Smooth muscle cell of the brain vasculature (primary cell): ENCODE measurements around the gene ASB5.
A peak's percentile ranks its signal among the peaks of the same experiment; 100 is the strongest.
"Not testable (repeated sequence)": the region's sequence is repeated elsewhere in the genome, so short reads cannot be mapped to it uniquely, and the experiment has no call there.

Source experiments
- DNase-seq: peaks from one replicate; pipeline ENCODE4 v3.0.0-alpha.2; 2012; ENCODE audit warnings: low read depth, low spot score

The ASB5 gene

DNA sequence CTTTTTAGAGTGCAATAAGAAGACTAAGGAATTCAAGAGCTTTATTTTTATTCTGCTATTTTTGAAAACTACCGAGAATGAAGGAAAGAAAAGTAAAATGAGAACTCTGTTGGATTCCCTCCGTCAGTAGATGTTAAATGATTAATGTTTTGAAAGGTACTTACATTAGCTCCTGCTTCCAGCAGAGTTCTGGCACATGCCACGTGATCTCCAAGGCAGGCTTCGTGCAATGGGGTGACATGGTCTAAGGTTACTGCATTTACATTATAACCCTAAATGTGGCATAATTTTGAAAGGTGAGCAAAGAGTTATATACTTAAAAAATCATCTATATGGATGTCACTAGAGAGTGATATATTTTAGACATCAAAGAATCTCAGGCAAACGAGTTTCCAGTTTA is 46.9 kb downstream of the ASB5 start:
- no peak for DNase-seq

DNA sequence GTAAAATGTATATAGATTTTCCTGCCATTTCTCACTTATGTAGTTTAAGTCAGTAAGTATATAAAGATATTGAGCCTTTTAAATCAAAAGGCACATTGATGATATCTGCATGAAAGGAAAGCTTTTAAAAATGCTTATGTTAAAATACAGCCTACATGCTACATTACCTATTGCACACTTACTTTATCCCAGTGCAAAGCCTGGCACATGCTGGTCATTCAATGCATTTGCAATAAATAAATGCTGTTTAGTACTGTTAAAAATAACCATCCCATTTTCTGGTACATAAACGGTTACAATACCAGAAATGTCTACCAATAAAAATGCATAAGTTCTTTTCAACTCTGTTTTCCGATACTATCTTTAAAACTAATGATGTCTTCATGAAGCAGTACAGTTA is 51.5 kb downstream of the ASB5 start:
- no peak for DNase-seq

DNA sequence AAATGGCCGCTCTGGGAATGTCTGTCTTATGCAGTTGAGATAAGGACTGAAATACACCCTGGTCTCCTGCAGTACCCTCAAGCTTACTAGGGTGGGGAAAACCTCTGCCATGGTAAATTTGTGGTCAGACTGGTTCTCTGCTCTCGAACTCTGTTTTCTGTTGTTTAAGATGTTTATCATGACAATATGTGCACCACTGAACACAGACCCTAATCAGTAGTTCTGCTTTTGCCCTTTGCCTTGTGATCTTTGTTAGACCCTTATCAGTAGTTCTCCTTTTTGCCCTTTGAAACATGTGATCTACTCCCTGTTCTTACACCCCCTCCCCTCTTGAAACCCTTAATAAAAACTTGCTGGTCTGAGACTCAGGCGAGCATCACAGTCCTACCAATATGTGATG is 56.7 kb downstream of the ASB5 start:
- not testable (repeated sequence) for DNase-seq

DNA sequence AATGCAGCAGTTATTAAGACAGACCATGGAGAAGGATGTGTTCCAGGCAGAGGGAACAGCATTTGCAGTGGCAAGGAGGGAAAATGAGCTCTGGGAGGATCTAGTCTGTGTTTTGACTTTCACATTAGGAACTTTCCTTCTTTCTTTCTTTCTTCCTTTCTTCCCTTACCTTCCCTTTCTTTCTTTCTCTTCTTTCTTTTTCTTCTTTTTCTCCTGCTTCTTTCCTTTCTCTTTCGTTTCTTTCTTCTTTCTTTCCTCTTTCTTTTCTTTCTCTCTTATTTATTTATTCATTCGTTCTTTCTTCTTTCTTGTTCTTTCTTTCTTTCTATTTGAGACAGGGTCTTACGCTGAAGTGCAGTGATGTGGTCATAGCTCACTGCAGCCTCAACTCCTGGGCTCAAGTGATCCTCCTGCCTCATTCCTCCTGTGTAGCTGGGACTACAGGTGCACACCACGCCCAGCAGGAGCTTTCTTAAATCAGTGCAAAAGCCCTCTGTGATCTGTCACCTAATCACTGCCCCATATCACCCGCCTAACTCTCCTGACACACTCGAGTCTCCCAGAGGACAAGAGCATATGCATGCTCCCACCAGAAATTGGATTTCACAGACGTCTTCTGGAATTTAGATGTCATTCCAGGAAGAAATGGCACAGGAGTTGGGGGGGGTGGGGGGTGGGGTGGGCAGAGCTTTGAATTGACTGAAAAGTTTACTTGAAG is 58.3 kb downstream of the ASB5 start:
- no peak for DNase-seq

DNA sequence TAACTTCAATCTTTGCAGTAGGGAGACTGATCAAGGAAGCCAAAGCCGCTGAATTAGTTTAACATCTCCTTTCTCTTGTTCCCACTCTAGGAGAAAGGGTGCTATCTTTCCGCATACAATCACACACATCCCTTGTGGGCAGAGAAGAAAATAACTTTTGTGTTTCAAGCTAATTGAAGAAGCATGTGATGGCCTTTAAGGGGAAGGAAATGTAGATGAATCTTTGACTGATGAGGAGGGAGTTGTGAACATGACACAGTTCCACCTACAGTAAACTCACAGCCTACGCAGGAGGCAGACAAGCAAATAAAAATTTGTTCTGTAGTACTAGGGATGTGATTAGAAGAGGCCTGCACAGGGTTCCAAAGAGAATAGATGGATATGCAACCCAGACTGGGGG is 58.9 kb downstream of the ASB5 start:
- DNase-seq, result no peak

DNA sequence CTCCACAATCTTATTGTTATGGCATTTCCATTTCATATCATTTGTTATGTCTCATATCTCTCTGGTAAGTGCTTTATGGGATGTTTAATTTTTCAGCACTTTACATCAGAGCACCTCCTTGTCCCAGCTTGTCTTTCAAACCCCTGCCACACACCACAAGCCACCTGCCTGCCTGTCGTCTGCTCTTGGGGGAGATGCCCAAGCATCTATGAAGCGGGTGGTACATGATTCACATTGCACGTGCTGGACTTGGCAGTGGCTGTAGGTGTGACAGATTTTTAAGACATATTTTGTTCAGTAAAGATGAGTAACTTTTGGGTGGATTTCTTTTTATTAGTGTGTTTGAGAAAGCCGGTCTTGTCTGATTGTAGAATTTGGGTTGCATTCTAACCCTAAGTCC is 59.5 kb downstream of the ASB5 start:
- DNase-seq, result no peak

DNA sequence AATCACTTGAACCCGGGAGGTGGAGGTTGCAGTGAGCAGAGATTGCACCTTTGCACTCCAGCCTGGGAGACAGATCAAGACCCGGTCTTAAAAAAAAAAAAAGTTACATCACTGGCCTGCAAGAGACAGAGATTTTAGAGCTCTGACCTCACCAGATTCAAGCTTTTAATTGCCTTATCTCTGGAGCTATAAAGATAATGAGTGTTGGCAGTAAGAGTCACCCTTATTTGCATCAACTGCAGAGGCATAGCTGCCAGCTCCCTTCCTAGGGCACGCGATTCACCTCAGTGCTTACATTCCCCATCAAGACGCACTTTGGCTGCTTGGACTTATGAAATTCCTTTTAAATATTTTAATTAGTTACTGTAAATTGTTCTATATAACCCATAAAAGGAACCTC is 61.2 kb downstream of the ASB5 start:
- DNase-seq, result no peak

DNA sequence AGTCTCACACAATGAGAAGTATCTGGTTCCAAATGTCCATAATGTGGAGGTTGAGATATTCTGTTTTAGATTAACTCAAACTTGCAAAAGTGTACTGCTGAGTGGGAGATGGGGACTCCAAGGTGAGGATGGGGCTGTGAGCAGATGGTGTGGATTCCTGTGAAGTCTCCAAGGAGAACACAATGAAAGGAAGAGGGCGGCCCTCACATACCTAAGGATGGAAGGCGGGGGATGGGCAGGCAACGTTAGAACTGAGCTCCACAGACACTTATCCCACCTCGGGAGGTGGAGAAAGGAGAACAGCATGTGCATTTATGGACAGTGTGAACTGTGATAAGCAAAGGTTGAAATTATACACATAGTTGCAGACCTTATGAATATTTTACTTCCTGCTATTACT is 63.7 kb downstream of the ASB5 start:
- DNase-seq, result no peak

DNA sequence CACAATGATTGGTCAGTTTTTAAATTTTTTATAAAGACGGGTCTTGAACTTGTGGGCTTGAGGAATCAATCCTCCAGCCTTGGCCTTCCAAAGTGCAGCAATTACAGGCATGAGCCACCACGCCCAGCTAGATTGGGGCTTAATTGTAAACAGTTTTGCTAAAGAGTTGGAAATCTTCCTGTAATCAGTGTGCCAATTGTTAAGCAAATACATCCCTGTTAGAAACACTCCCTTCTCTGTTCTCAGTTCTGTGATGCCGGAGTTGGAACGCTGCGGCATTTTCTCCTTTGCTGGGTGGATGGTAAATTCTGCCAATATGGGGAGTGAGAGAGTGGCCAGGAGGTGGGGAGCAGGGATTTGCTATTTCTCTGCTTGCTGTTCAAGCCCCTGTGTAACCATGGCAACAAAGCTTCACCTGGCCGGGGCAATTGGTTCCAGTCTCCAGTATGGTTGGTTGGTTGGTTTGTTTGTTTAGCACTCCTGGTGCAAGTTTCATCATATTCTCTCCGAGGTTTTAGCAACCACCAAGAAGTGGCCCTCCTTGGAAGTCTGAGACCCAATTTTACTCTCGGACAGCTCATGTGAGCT is 70.6 kb downstream of the ASB5 start:
- DNase-seq, result no peak

DNA sequence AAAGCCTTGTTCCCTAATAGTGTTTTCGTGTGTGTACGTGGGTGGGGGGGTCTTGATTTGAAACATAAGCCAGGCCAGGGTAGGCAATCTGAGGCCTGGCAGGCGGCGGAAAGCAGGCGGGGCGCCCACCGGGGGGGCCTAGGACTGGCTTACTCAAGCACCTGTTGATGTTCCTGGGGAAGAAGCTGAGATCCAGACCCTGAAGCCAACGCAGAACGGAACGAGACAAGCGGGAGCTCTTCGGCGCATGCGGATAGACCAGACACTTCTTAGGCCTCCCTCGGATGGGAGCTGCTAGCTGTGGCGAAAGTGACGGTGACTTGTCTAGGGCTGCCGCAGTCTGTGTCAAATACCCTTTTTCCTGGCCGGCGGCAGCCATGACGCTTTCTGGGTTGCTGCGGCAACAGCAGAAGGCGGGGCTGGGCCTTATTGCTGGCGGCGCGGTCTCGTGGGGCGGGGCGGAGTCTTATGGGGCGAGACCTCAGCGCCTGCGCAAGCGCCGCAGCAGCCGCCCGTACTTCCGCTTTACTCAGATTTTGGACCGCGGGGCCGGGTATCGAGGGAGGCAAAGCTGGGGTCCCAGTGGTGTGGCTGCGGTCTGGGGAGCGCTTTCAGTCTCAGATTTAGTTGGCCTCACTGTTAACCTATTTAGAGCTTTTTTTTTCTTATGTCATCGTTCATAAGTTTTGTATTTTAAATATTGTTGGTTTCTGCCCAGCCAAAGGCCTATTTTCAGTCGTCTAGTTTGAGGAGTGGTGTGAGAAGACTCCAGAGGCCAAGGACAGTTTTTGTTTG is 73.6 kb downstream of the ASB5 start, which contains the start of gene SPATA4:
Gene SPATA4 (minus strand): TSS at position 402 of the 795 bp plus-strand sequence. CDS start 23 bp downstream, at position 379.
- DNase-seq, result peak; percentile 70

DNA sequence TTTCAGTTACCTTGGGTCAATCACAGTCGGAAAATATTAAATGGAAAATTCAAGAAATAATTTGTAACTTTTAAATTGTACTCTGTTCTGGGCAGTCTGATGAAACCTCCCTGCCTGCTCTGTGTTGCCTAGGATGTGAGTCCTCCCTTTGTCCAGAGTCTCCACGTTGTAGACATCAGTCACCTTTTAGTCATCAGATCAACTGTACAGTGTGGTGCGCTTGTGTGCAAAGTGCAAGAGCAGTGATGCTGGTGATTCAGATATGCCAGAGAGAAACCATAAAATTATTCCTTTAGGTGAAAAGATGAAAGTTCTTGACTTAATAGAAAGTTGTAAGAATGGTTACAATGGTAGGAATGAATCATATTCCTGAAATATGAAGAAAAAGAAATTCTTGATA is 75.1 kb downstream of the ASB5 start:
- DNase-seq, result no peak

DNA sequence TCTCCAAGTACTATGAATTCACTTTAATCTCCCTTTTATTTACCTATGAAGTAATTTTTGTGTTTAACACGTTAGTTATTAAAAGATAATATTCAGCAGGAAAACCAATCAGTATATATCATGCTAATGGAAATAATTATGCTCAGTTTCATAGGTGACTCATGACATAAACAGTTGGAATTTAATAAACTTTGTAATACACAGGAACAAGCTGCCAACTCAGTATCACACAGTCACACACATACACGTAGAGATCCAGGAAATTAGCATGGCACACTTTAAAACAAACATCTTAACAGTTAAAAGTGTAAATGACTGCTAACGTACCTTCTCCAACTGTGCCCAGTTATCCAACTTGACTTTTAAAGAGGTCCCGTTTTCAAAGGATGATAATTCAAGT is 75.9 kb downstream of the ASB5 start:
- no peak for DNase-seq

DNA sequence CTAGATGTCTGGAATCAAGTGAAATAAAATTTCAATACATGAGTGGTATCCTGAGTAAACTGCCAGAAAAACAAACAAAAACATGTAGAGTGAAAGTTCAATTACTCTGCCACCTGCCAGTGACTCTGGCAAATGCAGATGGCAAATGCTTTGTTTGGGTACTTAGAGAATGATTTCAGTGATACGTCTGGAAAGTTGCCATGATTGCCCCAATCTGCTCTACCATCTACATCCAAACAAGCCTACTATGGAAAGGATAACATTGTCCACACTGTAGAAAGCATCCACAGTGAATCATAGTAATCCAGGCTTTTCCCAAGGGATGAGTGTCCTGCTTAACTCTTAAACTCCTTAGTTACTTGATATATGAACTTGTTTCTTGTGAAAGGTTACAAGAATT is 77.0 kb downstream of the ASB5 start:
- no peak for DNase-seq

DNA sequence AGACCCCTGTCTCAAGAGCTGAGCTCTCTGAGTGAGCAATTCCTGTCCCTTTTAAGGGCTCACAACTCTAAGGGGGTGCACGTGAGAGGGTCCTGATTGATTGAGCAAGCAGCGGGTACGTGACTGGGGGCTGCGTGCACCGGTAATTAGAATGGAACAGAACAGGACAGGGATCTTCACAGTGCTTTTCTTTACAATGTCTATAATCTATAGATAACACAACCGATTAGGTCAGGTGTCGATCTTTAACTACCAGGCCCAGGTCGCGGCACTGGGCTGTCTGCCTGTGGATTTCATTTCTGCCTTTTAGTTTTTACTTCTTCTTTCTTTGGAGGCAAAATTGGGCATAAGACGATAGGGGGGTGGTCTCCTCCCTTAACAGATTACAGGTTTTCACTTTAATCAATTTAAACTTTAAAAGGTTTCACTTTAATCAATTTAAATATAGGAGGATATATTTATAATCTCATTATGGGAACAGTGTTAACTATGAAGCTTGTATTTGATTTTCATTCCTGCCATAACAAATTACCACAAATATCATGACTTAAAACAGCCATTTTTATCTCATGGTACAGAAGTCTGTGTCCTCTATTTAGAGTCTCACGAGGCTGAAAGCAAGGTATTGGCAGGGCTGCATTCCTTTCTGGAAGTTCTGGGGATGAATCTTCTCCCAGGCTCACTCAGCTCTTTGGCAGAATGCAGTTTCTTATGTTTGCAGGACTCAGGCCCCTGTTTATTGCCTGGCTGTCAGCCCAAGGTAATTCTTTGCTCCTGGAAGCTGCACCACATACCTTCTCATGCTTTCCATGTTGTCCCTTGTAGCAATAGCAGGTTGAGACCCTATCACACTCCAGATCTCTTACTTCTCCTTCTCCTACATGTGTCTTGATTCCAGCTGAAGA is 78.9 kb downstream of the ASB5 start:
- DNase-seq, result no peak

DNA sequence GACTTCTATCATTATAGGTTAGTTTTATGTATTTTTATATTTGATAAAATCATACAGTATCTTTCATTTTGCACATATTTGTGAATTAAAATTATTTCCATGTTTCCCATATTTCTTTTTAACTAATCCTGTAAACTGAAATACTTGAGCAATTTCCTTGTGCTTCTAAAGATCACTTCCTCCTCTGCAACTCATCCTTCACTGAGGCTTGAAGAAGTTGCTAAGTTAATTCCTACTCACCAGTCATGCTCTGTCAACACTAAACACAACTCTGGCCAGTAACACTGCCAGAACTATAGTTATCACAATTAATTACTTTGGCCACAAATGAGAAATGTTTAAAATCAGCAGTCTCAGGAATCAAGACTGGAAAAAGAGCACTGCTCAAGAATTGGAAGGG is 80.4 kb downstream of the ASB5 start:
- no peak for DNase-seq

DNA sequence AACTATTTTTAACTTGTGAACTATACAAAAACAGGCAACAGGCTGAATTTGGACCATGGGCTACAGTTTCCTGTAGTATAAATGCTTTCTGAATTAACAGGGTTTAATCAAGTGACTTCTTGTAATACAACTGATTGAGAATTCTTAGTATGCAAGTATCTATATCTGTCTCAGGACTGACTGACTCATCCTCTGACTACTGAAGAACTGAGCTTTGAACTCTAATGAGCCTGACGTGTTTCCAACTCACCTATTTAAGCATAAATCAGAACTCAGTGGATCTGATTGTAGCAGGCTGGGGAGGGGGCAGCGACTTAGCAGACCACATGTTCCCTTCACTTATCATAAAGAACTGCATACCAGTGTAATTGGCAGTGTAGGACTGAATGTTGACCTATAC is 81.4 kb downstream of the ASB5 start:
- DNase-seq, result no peak

DNA sequence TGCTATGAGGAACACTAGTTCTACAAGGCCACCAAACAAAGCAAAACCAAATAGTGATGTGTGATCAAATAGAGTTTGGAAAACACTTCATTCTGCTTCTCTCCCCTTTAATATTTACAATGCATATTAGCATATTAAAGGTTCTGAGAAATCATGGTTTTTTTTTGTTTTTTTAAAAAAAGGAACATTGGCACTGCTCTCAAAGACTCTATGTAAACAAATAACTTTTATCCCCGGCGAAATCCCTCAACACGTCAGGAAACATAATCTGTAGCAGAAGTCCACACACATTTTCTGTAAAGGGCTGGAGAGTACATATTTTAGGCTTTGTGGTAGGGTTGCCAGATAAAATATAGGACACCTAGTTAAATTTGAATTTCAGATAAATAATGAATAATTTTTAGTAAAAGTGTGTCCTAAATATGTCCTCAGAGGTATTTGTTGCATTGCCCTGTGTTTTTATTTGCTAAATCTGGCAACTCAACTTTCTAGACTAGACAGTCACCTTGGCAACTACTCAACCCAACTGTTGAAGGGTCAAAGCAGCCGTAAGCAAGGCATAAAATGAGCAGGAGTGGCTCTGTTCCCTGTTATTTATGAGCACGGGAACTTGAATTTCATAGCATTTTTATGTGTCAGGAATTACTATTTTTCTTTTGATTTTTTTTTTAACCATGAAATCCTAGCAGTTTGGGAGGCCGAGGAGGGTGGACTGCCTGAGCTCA is 82.2 kb downstream of the ASB5 start:
- no peak for DNase-seq

DNA sequence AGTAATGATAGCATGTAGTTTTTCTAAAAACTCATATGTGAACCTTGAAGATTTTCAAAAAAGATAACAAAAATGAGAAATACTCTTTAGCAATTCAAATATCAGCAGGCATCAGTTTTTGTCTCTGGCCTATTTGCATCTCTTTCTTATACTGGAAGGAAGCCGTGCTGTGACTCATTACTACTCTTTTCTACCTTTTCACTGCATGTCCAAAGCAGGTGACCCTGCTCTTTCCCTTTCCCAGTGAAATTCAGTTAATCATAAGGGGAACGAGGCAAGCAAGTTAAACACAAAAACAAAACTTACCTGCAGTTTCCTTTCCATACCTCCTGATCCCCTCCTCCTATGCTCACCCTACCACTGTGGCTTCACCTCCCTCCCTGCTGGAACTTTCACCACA is 83.0 kb downstream of the ASB5 start:
- no peak for DNase-seq

DNA sequence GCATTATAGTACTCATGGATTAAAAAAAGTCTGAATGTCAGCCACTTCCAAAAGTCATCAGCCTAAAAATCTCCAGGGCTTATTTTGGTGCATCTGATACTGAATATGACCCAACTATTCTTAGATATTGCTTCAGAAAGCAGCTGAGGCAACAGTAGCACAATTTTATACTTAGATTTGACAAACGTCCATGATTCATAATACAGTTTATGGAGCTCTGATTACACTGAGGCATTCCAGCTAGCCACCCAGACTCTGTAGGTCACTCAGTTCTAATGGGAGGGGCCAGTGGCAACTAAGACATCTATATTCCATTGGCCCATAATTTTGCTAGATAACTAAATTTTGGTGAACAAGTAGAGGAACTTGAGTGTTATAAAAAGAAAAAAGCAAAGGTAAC is 84.0 kb downstream of the ASB5 start:
- no peak for DNase-seq
